ENCODE measurements around the gene ZNF438. TPM values are rescaled to one million over a fixed set of nuclear protein-coding genes. Genes with fewer than 3 reads are reported as not detected.

ZNF438 gene
- total RNA-seq, 2 donors from 2014 or later: 1.5 to 10.1 TPM

- Histone ChIP-seq H3K36me3 (no peaks in the 10 kb centered on the region), H3K27me3 (replicated peaks; ENCODE audit: insufficient read depth) (peaks cover 3% of the 10 kb centered on the region), H3K27ac (no peak overlapping the region), H3K4me3 (no peak overlapping the region), H3K9me3 (no peaks in the 10 kb centered on the region), H3K4me1 (replicated peaks) (no peaks in the 10 kb centered on the region)
- TF ChIP-seq POLR2A (IDR thresholded peaks at IDR 0.05) (no peak), POLR2AphosphoS5 (IDR thresholded peaks at IDR 0.05) (no peak), CTCF (IDR thresholded peaks at IDR 0.05) (no peak)
- WGBS: 88% methylated on average over 4 of the region's 4 CpGs
- DNase-seq (ENCODE audit: low spot score): no peak
- intact Hi-C loops (cut with DNase I): no loop called here
Observed at GRCh38 chr10:30834153-30834552, 197.5 kb downstream of the ZNF438 start.

GRCh38 chr10:30833628-30833970, 198.1 kb downstream of the ZNF438 start:
- Histone ChIP-seq H3K4me1 (replicated peaks) (no peaks in the 10 kb centered on the region), H3K27ac (no peak overlapping the region), H3K36me3 (no peaks in the 10 kb centered on the region), H3K4me3 (no peak overlapping the region), H3K9me3 (no peaks in the 10 kb centered on the region), H3K27me3 (replicated peaks; ENCODE audit: insufficient read depth) (peaks cover 3% of the 10 kb centered on the region)
- intact Hi-C loops (cut with DNase I): no loop called here
- 79% methylated on average over 5 of the region's 5 CpGs for WGBS
- TF ChIP-seq CTCF (IDR thresholded peaks at IDR 0.05) (no peak), POLR2A (IDR thresholded peaks at IDR 0.05) (no peak), POLR2AphosphoS5 (IDR thresholded peaks at IDR 0.05) (no peak)
- DNase-seq (ENCODE audit: low spot score): no peak

GRCh38 chr10:30832749-30833627, 198.7 kb downstream of the ZNF438 start:
- H3K4me1 ChIP-seq (replicated peaks): no peaks in the 10 kb centered on the region
- no peak overlapping the region for H3K4me3 ChIP-seq
- no peak overlapping the region for H3K27ac ChIP-seq
- DNase-seq (ENCODE audit: low spot score): no peak
- intact Hi-C loops (cut with DNase I): no loop called here
- peaks cover 3% of the 10 kb centered on the region for H3K27me3 ChIP-seq (replicated peaks; ENCODE audit: insufficient read depth)
- TF ChIP-seq POLR2AphosphoS5 (IDR thresholded peaks at IDR 0.05) (no peak), POLR2A (IDR thresholded peaks at IDR 0.05) (no peak), CTCF (IDR thresholded peaks at IDR 0.05) (no peak)
- H3K36me3 ChIP-seq: no peaks in the 10 kb centered on the region
- 40% methylated on average over 13 of the region's 13 CpGs for WGBS
- no peaks in the 10 kb centered on the region for H3K9me3 ChIP-seq

GRCh38 chr10:30832001-30832748, 199.5 kb downstream of the ZNF438 start:
- Histone ChIP-seq H3K27me3 (replicated peaks; ENCODE audit: insufficient read depth) (peaks cover 3% of the 10 kb centered on the region), H3K4me1 (replicated peaks) (no peaks in the 10 kb centered on the region), H3K9me3 (no peaks in the 10 kb centered on the region), H3K36me3 (no peaks in the 10 kb centered on the region), H3K4me3 (no peak overlapping the region), H3K27ac (no peak overlapping the region)
- intact Hi-C loops (cut with DNase I): no loop called here
- DNase-seq (ENCODE audit: low spot score): no peak
- TF ChIP-seq POLR2AphosphoS5 (IDR thresholded peaks at IDR 0.05) (no peak), CTCF (IDR thresholded peaks at IDR 0.05) (no peak), POLR2A (IDR thresholded peaks at IDR 0.05) (no peak)
- 59% methylated on average over 10 of the region's 10 CpGs for WGBS

Measured in prostate gland (tissue), 2 donors.